Stimulated activated CD4-positive, alpha-beta T cell treated with anti-CD3 and anti-CD28 coated beads, TNF-alpha, amount 100 ng/mL, for 48 hours (primary cell): Measurements from ENCODE around the gene ACTL8.

Experiments used
- DNase-seq, 3 donors: peaks; one replicate each; pipeline ENCODE4 v3.0.0-alpha.2; 2020; ENCODE audit warnings: low read depth in 3 of 3

ACTL8 gene

DNA sequence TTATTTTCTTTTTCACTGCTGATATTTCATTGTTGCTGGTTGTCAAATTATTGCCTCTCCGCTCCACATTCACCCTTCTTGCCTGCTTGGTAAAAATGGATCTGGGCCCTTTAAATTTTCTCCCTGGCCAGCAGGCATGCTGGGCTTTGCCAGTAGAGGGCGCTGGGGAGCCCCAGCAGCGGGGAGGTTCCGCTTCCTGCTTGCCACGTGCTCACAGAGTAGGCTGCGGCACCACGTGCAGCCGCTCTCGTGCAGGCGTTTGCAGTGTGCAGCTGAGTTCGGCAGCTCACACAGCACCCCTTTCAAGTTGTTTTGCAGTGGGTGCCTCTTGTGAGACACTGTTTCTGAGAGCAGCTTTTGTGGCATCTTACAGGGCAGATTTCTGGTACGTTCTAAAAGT lies at the start of gene ACTL8:
Gene ACTL8 (plus strand): TSS at position 214 of the 400 bp plus-strand sequence. CDS start 67,676 bp downstream, outside the sequence.
- no peak for DNase-seq

DNA sequence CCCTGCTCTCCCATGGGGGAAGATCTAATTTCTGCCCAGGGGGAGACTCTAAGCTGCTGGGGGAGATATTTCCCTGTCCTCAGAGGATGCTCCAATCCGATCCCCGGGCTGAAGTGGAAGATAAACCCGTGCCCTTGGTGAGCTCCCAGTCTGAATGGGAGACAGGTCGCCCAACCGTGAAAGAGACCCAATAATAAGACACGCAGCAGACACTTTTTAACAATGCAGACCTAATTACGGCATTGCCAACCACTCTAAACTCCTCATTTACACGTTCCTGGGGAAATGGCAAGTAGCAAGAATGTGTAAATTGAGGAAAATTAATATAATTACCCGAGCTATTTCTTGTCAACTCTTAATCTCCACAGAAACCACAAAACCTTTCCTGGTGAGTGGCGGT lies 48.7 kb upstream of the ACTL8 start:
- no peak for DNase-seq

DNA sequence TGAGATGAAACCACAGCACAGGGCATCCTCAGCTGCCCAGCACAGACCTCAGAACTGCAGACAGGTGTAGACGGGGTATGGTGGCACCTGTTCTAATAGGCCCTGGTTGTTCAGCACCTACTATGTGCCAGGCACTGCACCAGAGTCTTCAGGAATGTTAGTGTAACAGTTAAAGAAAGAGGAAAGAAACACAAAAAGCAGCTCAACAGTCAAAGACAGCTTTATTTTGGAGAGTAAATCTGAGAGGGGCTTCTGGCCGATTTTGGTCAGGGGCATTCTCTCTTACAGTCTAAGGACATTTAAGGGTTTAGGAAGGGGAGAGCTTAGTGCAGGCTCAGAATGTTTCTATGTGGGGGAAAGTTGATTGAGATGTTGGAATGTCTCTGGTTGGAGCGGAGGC lies 45.2 kb upstream of the ACTL8 start:
- no peak for DNase-seq

DNA sequence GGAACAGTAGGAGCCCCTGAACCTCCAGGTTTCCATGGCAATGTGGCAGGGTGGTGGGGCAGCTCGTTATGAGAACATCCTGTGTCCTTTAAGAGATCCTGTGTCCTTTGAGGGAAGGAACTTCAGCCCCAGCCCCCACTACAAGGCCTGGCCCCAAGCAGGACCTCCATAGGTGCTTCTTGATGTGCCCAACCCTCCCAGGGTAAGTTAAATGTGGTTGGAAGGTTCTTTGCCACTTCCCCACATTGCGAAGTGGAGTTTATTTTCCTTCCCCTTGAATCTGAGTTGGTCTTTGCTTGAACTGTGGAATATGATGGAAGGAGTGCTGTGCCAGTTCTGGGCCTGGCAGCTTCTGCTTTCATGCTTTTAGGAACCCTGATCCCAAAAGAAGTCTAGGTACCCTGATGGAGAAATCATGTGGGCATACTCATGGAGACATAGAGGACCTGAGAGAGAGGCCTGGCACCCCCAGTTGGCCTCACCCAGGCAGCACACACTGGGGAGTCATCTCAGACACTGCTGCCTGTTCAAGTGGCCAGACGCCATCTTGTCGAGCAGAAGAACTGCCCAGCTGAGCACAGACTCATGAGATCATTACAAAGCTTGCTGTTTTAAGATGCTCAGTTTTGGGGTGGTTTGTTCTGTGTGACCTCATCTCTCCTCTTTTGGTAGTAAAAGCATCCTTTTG lies 44.1 kb upstream of the ACTL8 start:
- no peak for DNase-seq

DNA sequence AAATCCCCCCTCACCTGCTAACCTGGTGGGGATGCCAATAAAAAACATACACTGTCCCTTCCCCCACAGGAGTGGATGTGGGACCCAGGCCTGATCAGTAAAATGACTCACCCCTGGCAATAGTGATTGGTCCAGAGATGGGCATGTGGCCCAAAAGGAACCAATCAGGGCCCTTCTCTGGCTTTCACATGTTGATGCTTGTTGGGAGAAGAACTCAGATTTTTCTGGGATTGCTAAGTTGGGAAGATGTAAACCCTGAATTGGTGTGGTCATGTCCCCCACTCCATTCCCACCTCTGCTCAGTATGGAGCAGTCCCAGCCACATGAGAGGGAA lies 43.6 kb upstream of the ACTL8 start:
- DNase-seq, result no peak

GRCh38 chr1:17711941-17712340 lies 43.2 kb upstream of the ACTL8 start:
- no peak for DNase-seq

GRCh38 chr1:17713993-17714392 lies 41.1 kb upstream of the ACTL8 start:
- no peak for DNase-seq

DNA sequence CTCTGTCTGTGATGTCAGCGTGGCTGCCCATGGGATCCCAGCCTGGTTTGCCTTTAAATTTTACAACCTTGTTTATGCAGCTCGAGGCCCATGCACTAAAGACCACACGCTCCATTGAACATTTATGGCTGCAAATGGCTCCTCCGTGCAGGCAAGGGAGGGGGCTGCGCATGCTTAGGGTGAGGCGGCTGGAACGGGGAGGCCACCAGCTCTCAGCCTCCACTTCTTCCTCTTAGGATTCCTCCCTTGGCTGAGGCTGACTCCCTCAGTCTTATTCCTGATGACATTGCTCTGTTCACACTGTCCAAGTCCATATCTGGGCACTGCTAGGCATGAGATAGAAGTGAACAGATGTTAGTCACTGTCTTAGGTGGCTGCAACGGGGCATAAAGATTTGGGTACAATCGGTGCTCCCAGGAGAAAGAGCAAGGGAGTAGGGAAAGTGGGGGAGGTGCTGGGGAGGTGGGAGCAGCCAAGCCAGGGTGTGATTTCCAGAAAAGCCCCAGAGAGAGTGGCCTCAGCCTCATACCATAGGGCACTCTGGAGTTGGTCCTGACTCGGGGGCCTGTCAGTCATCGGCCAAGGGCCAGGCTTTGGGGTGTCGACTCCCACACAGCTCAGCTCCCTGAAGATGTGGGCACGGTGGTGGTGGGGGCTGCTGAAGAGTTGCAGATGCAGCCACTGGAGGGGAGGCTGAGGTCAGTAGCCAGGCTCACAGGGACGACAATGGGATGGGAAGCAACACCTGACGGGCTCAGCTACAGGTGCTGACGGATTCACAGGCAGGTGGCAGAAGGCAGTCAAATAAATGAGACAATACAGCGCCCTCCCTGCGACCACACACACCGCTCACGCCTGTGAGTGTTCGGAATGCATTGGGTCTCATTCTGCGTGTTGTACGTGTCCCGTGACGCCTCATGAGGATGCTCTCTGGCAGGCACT lies 37.3 kb upstream of the ACTL8 start:
- no peak for DNase-seq

GRCh38 chr1:17719874-17720273 lies 35.3 kb upstream of the ACTL8 start:
- DNase-seq, result no peak

- no peak for DNase-seq
Observed at GRCh38 chr1:17721444-17721843, 33.7 kb upstream of the ACTL8 start.

DNA sequence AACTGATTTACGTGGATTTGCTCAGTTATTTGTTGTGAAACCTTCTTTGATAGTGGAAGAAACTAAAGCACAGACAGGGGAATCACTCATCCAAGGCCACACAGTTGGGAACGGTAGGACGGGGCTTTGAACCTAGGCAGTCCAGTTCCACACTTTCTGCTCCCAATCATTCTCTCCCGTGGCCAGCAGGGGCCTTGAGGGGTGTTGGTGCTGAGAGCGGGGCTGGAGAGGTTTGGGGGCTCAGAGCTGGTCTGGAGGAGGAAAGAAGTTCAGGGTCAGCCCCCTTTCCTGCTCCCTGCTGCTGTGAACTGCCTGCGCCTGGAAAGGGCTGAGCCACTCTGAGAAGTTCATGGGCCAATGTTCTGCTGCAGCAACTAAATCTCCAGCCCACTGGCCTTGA lies 31.4 kb upstream of the ACTL8 start:
- DNase-seq, result no peak

DNA sequence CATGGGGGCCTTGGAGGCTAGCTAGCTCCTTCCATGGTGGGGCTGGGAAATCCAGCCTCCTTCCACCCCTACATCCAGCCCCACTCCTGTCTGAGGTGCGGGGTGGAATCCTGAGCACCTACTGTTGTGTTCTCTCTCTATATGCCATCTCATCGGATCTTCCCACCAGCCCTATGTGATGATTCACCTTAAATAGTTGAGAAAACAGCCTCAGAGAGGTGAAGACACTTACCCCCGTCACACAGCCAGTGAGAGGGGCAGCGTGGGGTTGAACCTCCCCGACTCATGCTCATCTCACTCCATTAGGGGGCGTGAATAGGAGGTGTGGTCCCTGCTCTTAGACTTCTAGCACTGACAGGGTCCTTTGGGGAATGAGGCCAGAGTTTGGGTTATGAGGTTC lies 31.0 kb upstream of the ACTL8 start:
- DNase-seq, result no peak

- DNase-seq, result no peak
Observed at GRCh38 chr1:17725084-17725719, 29.9 kb upstream of the ACTL8 start.

DNA sequence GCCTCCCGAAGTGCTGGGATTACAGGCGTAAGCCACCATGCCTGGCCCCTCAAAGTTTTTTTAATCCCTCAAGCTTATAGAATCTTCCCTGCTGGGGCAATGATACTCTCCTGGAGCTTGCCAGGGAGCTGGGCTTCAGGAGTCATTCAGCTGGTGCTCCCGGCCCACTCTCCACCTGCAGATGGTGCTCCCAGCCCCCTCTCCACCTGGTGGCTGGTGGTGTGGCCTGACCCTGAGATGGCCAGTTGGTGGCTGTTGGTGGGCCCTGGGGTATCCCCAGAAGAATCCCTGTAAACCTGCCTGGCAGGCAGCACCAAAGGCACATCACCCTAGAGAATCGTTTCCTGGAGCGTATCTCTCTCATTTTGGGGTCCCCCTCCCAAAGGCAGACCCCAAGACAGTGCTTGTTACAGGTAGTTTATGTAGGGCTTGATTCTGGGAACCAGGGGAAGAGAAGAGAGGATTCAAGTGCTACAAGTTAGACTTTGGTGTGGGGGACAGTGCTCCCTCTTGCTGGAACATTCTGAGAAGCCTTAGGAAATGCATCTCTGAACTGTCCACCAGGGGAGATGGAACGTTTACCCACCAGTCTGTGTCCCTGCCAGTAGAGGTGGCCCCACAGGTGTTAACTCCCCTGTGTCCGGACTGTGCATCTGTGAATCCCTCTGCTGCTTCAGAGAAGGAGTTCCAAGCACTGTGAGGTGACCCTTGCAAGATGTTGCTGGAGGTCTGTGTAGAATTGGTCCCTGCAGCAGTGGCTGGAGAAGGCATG lies 29.1 kb upstream of the ACTL8 start:
- no peak for DNase-seq

- DNase-seq, result no peak
Observed at GRCh38 chr1:17728123-17728712, 26.9 kb upstream of the ACTL8 start.

DNA sequence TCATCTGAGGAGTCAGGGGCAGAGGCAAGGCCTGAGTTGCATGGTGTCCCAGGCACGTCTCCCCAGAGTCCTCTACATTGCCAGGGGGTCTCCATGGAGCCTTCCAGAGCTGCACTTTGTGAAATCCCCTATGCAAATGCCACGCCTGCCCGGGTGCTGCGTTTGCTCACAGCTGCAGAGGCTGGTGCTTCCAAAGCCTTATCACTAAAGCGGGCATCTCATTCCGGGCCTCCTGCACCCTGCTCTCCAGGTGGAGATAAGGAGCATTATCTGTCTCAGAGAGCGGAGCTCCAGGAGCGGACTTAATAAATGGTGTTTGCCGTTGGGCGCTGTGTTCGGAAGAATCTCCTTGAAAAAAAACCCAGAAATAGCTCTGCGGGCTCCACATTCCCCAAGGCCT lies 25.9 kb upstream of the ACTL8 start:
- DNase-seq, result no peak

DNA sequence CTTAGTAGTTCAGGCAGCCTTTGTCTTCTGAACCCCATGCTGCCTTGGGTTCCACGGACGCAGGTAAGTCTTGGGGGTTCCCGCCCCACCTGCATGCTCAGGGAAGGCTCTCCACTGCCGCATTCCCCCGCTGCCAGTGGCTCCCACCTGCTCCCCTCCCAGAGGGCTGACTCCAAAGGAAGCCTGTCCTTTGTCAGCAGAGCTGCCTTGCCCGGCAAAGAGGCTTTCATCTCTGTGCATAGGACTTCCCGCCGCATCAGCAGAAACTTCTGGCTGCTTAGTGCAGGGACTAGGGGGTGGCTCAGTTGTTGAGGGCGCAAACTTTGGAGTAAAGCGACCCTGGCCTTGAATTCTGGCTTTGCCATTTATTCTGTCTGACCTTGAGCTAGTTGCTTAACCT lies 25.2 kb upstream of the ACTL8 start:
- no peak for DNase-seq

DNA sequence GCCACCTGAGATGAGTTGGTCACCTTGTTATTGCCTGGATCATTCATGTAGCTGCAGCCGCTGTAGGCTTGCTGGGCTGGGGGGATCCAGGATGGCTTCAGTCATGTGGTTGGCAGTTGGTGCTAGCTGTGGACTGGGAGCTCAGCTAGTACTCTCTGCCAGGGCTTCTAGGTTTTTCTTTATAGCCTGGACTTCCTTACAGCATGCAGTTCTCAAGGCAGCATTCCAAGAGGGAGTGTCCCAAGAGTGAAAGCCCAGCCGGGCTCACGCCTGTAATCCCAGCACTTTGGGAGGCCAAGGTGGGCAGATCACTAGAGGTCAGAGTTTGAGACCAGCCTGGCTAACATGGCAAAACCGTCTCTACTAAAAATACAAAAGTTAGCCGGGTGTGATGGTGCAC lies 23.7 kb upstream of the ACTL8 start:
- no peak for DNase-seq

DNA sequence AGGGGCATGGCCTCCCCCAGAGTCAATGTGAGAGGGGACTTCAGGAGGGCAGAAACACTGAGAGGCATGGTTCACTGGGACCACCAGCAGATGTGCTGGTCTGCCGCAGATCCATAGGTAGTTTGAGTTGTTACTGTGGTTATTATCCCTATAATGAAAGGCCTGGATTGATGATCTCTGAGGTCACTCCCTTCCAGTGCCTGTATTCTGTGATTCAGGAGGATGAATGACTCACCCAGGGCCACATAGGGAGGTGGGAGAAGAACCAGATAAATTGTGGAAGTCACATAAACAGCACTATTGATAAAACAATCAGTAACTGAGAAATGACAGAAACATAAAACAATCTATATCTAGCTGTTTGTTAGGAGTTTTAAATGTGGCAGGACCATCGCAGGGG lies 22.7 kb upstream of the ACTL8 start:
- no peak for DNase-seq

- DNase-seq, result no peak
Observed at GRCh38 chr1:17733661-17734060, 21.5 kb upstream of the ACTL8 start.

- DNase-seq, result no peak
Observed at GRCh38 chr1:17734609-17735008, 20.5 kb upstream of the ACTL8 start.

DNA sequence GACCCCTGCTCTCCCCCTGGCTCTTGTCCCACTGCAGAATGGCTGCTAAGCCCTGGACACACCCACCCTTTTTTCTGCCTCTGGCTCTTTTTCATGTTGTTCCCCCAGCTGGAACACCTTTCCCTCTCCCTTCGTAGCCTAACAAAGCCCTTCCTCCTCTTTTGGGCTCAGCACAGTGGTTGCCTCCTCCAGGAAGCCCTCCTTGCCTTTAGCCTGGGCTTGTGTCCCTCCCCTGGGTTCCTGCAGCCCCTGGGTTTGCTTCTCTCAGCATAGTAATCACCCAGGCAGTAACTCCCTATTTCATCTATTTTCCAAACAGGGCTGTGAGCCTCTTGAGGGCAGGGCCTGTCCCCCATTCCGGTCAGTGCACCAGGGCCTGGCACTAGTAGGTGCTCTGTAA lies 19.8 kb upstream of the ACTL8 start:
- DNase-seq, result no peak
